B cell (primary cell): ENCODE data around the gene ELMO1. TPM values are rescaled to one million over a fixed set of nuclear protein-coding genes. Genes with fewer than 3 reads are reported as not detected.

Experiments
- ATAC-seq: fragments of 200-7000 bp; cut with Tn5 transposase; one replicate; pipeline ENCODE4 v1.10.0; 2021; ENCODE audit warnings: low read depth, mild to moderate bottlenecking, moderate number of reproducible peaks, moderate library complexity
- CTCF ChIA-PET: fragments of 350-600 bp; sonication (Branson Sonifier 250); formaldehyde crosslinking; loops from one replicate; lab custom pipeline; 2021; ENCODE audit warnings: antibody characterized with exemption, inconsistent platforms; lab: Charles Lee
- POLR2A ChIA-PET: fragments of 350-600 bp; sonication (Branson Sonifier 250); formaldehyde crosslinking; loops from one replicate; lab custom pipeline; 2021; ENCODE audit warnings: antibody characterized with exemption; lab: Charles Lee
- DNase-seq: peaks from one replicate; pipeline ENCODE4 v3.0.0; 2013
- H2AFZ ChIP-seq: 2 replicates; pipeline ENCODE4 v1.6.1; 2012; ENCODE audit warnings: mild to moderate bottlenecking, low read depth, low read length; ENCODE audit not compliant: insufficient read depth, poor library complexity, severe bottlenecking
- H3K27ac ChIP-seq, 2 donors: 1 replicate in 1 of 2; 2 replicates in 1 of 2; pipeline ENCODE4 v1.5.1; 2012 to 2013; ENCODE audit warnings: low read length in 2 of 2, mild to moderate bottlenecking in 2 of 2, moderate library complexity in 1 of 2
- H3K27me3 ChIP-seq, 4 experiments: fragments of 200-600 bp in 1 of 4; sonication (generic) in 1 of 4; replicated peaks in 1 of 4; 1 replicate in 2 of 4; 2 replicates in 2 of 4; pipeline versions ENCODE4 v1.6.1 to v1.7.0; 2013 to 2016; ENCODE audit warnings: low read length in 3 of 4, mild to moderate bottlenecking in 2 of 4, mixed read lengths in 1 of 4, moderate library complexity in 1 of 4; ENCODE audit not compliant: insufficient read depth in 4 of 4, control insufficient read depth in 3 of 4; ENCODE audit errors: control extremely low read depth in 1 of 4
- H3K36me3 ChIP-seq, 2 experiments: replicated peaks in 1 of 2; 1 replicate in 1 of 2; 2 replicates in 1 of 2; pipeline versions ENCODE4 v1.6.1 to v1.7.1; 2013; ENCODE audit warnings: low read length in 1 of 2; ENCODE audit not compliant: insufficient read depth in 2 of 2, control insufficient read depth in 1 of 2; ENCODE audit errors: control extremely low read depth in 1 of 2, extremely low read depth in 1 of 2
- H3K4me1 ChIP-seq, 2 donors: fragments of 200-600 bp in 1 of 2; sonication (generic) in 1 of 2; 1 replicate in 1 of 2; 2 replicates in 1 of 2; pipeline versions ENCODE4 v1.5.1 to v1.6.1; 2013 to 2017; ENCODE audit warnings: low read length in 2 of 2; ENCODE audit not compliant: control insufficient read depth in 2 of 2, insufficient read depth in 2 of 2
- H3K4me2 ChIP-seq: replicated peaks from 2 replicates; pipeline ENCODE3; 2012; ENCODE audit warnings: mild to moderate bottlenecking, low read depth, low read length; ENCODE audit not compliant: poor library complexity, severe bottlenecking
- H3K4me3 ChIP-seq, 5 experiments: fragments of 200-600 bp in 1 of 5; sonication (generic) in 1 of 5; 1 replicate in 3 of 5; 2 replicates in 2 of 5; pipeline versions ENCODE4 v1.5.1 to v1.7.0; 2011 to 2016; ENCODE audit warnings: low read length in 4 of 5, mild to moderate bottlenecking in 4 of 5, low read depth in 2 of 5, control low read depth in 1 of 5, moderate library complexity in 1 of 5; ENCODE audit not compliant: insufficient read depth in 1 of 5; ENCODE audit errors: control extremely low read depth in 1 of 5, extremely low read depth in 1 of 5
- H3K79me2 ChIP-seq: fragments of 200-600 bp; sonication (generic); one replicate; pipeline ENCODE4 v1.6.0; 2016; ENCODE audit warnings: low read length; ENCODE audit not compliant: control insufficient read depth, insufficient read depth
- H3K9ac ChIP-seq: fragments of 200-600 bp; sonication (generic); 2 replicates; pipeline ENCODE4 v1.6.1; 2017; ENCODE audit warnings: mild to moderate bottlenecking, low read length, moderate library complexity
- H3K9me3 ChIP-seq, 3 donors: one replicate each; pipeline versions ENCODE4 v1.6.1 to v1.7.1; 2013; ENCODE audit warnings: low read length in 2 of 3; ENCODE audit not compliant: control insufficient read depth in 2 of 3, insufficient read depth in 1 of 3; ENCODE audit errors: control extremely low read depth in 1 of 3
- H4K20me1 ChIP-seq: 2 replicates; pipeline ENCODE4 v1.6.0; 2012; ENCODE audit warnings: mild to moderate bottlenecking, low read length; ENCODE audit not compliant: insufficient read depth, control insufficient read depth, poor library complexity, severe bottlenecking
- H3K27ac Mint-ChIP-seq: one replicate; pipeline ENCODE4 v1.8.0; 2021; ENCODE audit warnings: mixed read lengths
- H3K27me3 Mint-ChIP-seq: one replicate; pipeline ENCODE4 v1.8.0; 2021; ENCODE audit warnings: mixed read lengths
- H3K4me1 Mint-ChIP-seq: one replicate; pipeline ENCODE4 v1.8.0; 2021; ENCODE audit warnings: mixed read lengths
- H3K4me3 Mint-ChIP-seq: one replicate; pipeline ENCODE4 v1.8.0; 2021; ENCODE audit warnings: mixed read lengths
- H3K9me3 Mint-ChIP-seq: one replicate; pipeline ENCODE4 v1.8.0; 2022; ENCODE audit warnings: mixed read lengths; ENCODE audit not compliant: insufficient read depth
- CTCF ChIP-seq: fragments of 200-600 bp; IDR thresholded peaks from one replicate; pipeline ENCODE4 v1.8.0; 2022; ENCODE audit warnings: antibody characterized with exemption, mild to moderate bottlenecking
- EZH2 ChIP-seq: IDR thresholded peaks from 2 replicates; pipeline ENCODE4 v1.6.1; 2012; ENCODE audit warnings: borderline replicate concordance, low read depth, mild to moderate bottlenecking, moderate library complexity, low read length; ENCODE audit not compliant: insufficient read depth, poor library complexity, severe bottlenecking
- WGBS: methylation state at CpG from one replicate; pipeline ENCODE4 v1.1.5; 2013; ENCODE audit warnings: missing lambda C conversion rate; ENCODE audit not compliant: insufficient coverage; 5-methylcytosine and 5-hydroxymethylcytosine counted together
- intact Hi-C: fragments of 100-400 bp; cut with micrococcal nuclease; formaldehyde crosslinking; loops from one replicate; pipeline ENCODE4 v1.10.0; 2022
- polyA plus RNA-seq: library from polyadenylated mRNA; depleted of rRNA; stranded (reverse); fragments of >200 nt; gene quantifications from 2 replicates; pipeline ENCODE4 v1.2.3, GENCODE V29; 2012
- total RNA-seq, 2 donors: library from RNA; stranded (reverse); fragments of 120-200 nt in 1 of 2; gene quantifications; 1 replicate in 1 of 2; 2 replicates in 1 of 2; pipeline versions ENCODE4 v1.2.3 to v1.2.4, GENCODE V29; 2013 to 2022

Gene ELMO1
- total and polyA plus RNA-seq, 2 donors (not counting 1 experiment from before 2014, with no cell fraction given) = 44.7 to 177 TPM

- H4K20me1 ChIP-seq = peaks cover 41% of the 10 kb centered on the region
- H3K9me3 ChIP-seq = no peaks in the 10 kb centered on the region
- intact Hi-C loops = no loop called here
- no peak overlapping the region for H3K9ac ChIP-seq
- H3K4me2 ChIP-seq = no peak overlapping the region
- Mint-ChIP-seq H3K27me3 (no peaks in the 10 kb centered on the region), H3K4me3 (no peak overlapping the region), H3K4me1 (peaks cover 26% of the 10 kb centered on the region), H3K27ac (no peak overlapping the region), H3K9me3 (no peaks in the 10 kb centered on the region)
- DNase-seq (no peak), ATAC-seq (no peak)
- H3K79me2 ChIP-seq = peaks cover 38% of the 10 kb centered on the region
- H2AFZ ChIP-seq = no peak overlapping the region
- WGBS = 94% methylated on average over 2 of the region's 6 CpGs
- TF ChIP-seq CTCF = no peak
- no peak for TF ChIP-seq EZH2
- POLR2A ChIA-PET = interaction anchor here (0.6 kb wide), 1 partner anchor 524 kb away, joined by 4 read pairs; no protein-coding TSS in a partner anchor
- H3K27me3 ChIP-seq = no peaks in the 10 kb centered on the region
- H3K36me3 ChIP-seq = peaks cover 1 to 35% of the 10 kb centered on the region in 2 experiments
- no peak overlapping the region for H3K27ac ChIP-seq
- H3K4me3 ChIP-seq = no peak overlapping the region
- CTCF ChIA-PET = interaction anchor here (0.6 to 2.5 kb wide), 5 partner anchors 15 to 806 kb away, joined by 3 to 14 read pairs (median 6); no protein-coding TSS in a partner anchor
- H3K4me1 ChIP-seq = peaks cover 10% of the 10 kb centered on the region in 2 donors
These were observed 178.8 kb downstream of the ELMO1 start for GRCh38 chr7:37269711-37270508.

GRCh38 chr7:37267251-37267650 is 181.4 kb downstream of the ELMO1 start:
- Histone ChIP-seq H3K27ac (no peak overlapping the region), H3K4me3 (no peak overlapping the region), H2AFZ (no peak overlapping the region), H3K9ac (no peak overlapping the region), H3K27me3 (no peaks in the 10 kb centered on the region), H3K4me1 (peaks cover 13 to 14% of the 10 kb centered on the region in 2 donors), H3K4me2 (no peak overlapping the region), H3K36me3 (peaks cover 1 to 32% of the 10 kb centered on the region in 2 experiments), H3K79me2 (peaks cover 38% of the 10 kb centered on the region), H3K9me3 (no peaks in the 10 kb centered on the region), H4K20me1 (peaks cover 34% of the 10 kb centered on the region)
- ATAC-seq (no peak), DNase-seq (no peak)
- CTCF ChIA-PET = no interaction called here
- POLR2A ChIA-PET = no interaction called here
- TF ChIP-seq CTCF = no peak
- no peak for TF ChIP-seq EZH2
- peaks cover 27% of the 10 kb centered on the region for H3K4me1 Mint-ChIP-seq
- no CpG with 5 or more reads among the region's 8 CpGs for WGBS
- no peak overlapping the region for H3K27ac Mint-ChIP-seq
- no peaks in the 10 kb centered on the region for H3K9me3 Mint-ChIP-seq
- no peaks in the 10 kb centered on the region for H3K27me3 Mint-ChIP-seq
- no peak overlapping the region for H3K4me3 Mint-ChIP-seq
- intact Hi-C loops = no loop called here
